ENCODE measurements around the gene SMAP1.

Gene SMAP1

GRCh38 chr6:70844301-70844700 is 176.6 kb downstream of the SMAP1 start:
- DNase-seq = no peak

GRCh38 chr6:70846207-70846835 is 178.6 kb downstream of the SMAP1 start:
- DNase-seq = no peak

GRCh38 chr6:70847106-70848084 is 179.7 kb downstream of the SMAP1 start:
- DNase-seq = no peak

- no peak for DNase-seq
Measured at GRCh38 chr6:70849348-70850069, 181.8 kb downstream of the SMAP1 start.

GRCh38 chr6:70852667-70853246 is 185.1 kb downstream of the SMAP1 start:
- no peak for DNase-seq

GRCh38 chr6:70857387-70858077 is 189.8 kb downstream of the SMAP1 start:
- DNase-seq = no peak

- no peak for DNase-seq
Measured at GRCh38 chr6:70860045-70860444, 192.4 kb downstream of the SMAP1 start.

GRCh38 chr6:70860920-70861319 is 193.2 kb downstream of the SMAP1 start:
- DNase-seq = no peak

GRCh38 chr6:70863343-70863742 is 195.7 kb downstream of the SMAP1 start:
- peak; percentile 65 for DNase-seq

GRCh38 chr6:70864401-70864800 is 196.7 kb downstream of the SMAP1 start:
- no peak for DNase-seq

- no peak for DNase-seq
Measured at GRCh38 chr6:70872469-70872868, 204.8 kb downstream of the SMAP1 start.

GRCh38 chr6:70874181-70874913 is 206.7 kb downstream of the SMAP1 start:
- no peak for DNase-seq

GRCh38 chr6:70879496-70879895 is 211.8 kb downstream of the SMAP1 start:
- DNase-seq = no peak

GRCh38 chr6:70884074-70884983 is 216.6 kb downstream of the SMAP1 start:
- DNase-seq = peak; percentile 82

GRCh38 chr6:70886071-70886470 is 218.4 kb downstream of the SMAP1 start:
- DNase-seq = no peak

GRCh38 chr6:70886661-70887060 is 219.0 kb downstream of the SMAP1 start:
- no peak for DNase-seq

GRCh38 chr6:70889270-70889669 is 221.6 kb downstream of the SMAP1 start:
- DNase-seq = no peak

- DNase-seq = no peak
Measured at GRCh38 chr6:70894001-70894400, 226.3 kb downstream of the SMAP1 start.

- no peak for DNase-seq
Measured at GRCh38 chr6:70900047-70900446, 232.4 kb downstream of the SMAP1 start.

GRCh38 chr6:70901324-70901723 is 233.6 kb downstream of the SMAP1 start:
- DNase-seq = peak; percentile 25

Data from RPMI8226 (cell line).